A673 (cell line): Measurements from ENCODE around the gene CREB3L1. TPM values are rescaled to one million over a fixed set of nuclear protein-coding genes. Genes with fewer than 3 reads are reported as not detected.

ENCODE experiments used
- BruUV-seq: library from RNA; stranded (reverse); fragments of 400-500 nt; replicated peaks from 2 replicates; lab custom pipeline; 2021; lab: Mats Ljungman, UMichigan
- CTCF ChIA-PET: fragments of 300-600 bp; sonication (Branson Sonifier 250); formaldehyde crosslinking; loops from one replicate; lab custom pipeline; 2022; ENCODE audit warnings: antibody characterized with exemption; lab: Charles Lee
- POLR2A ChIA-PET: fragments of 300-600 bp; sonication (Branson Sonifier 250); formaldehyde crosslinking; loops from one replicate; lab custom pipeline; 2022; ENCODE audit warnings: antibody characterized with exemption; ENCODE audit not compliant: low non-redundant PET; lab: Charles Lee
- DNase-seq: peaks from one replicate; pipeline ENCODE4 v3.0.0-alpha.2; 2015; ENCODE audit warnings: low spot score
- H3K27ac ChIP-seq: fragments of 200-600 bp; sonication (generic); 2 replicates; pipeline ENCODE4 v1.5.1; 2016; ENCODE audit warnings: mixed run types, low read depth, mild to moderate bottlenecking, mixed read lengths, antibody characterized with exemption, low read length; ENCODE audit not compliant: poor library complexity, severe bottlenecking
- H3K27me3 ChIP-seq: fragments of 200-600 bp; sonication (generic); replicated peaks from 2 replicates; pipeline ENCODE4 v1.6.1; 2017; ENCODE audit warnings: mixed run types, low read depth, mild to moderate bottlenecking, mixed read lengths, antibody characterized with exemption, low read length; ENCODE audit not compliant: insufficient read depth, poor library complexity
- H3K36me3 ChIP-seq: fragments of 200-600 bp; sonication (generic); 2 replicates; pipeline ENCODE4 v1.6.1; 2016; ENCODE audit warnings: mixed run types, mild to moderate bottlenecking, mixed read lengths, antibody characterized with exemption, low read length; ENCODE audit not compliant: insufficient read depth, poor library complexity, severe bottlenecking
- H3K4me1 ChIP-seq: fragments of 200-600 bp; sonication (generic); 2 replicates; pipeline ENCODE4 v1.6.1; 2017; ENCODE audit warnings: mixed run types, mild to moderate bottlenecking, mixed read lengths, antibody characterized with exemption, low read length; ENCODE audit not compliant: insufficient read depth, poor library complexity, severe bottlenecking
- H3K4me3 ChIP-seq: fragments of 200-600 bp; sonication (generic); 2 replicates; pipeline ENCODE4 v1.5.1; 2016; ENCODE audit warnings: low read depth, mixed run types, mild to moderate bottlenecking, mixed read lengths, low read length; ENCODE audit not compliant: poor library complexity, severe bottlenecking
- H3K9me3 ChIP-seq: fragments of 200-600 bp; sonication (generic); 2 replicates; pipeline ENCODE4 v1.6.1; 2016; ENCODE audit warnings: mixed run types, low read depth, mild to moderate bottlenecking, mixed read lengths, antibody characterized with exemption, low read length; ENCODE audit not compliant: poor library complexity, severe bottlenecking
- EZH2 ChIP-seq: fragments of 200-600 bp; sonication (generic); IDR thresholded peaks from 2 replicates; pipeline ENCODE4 v1.6.1; 2017; ENCODE audit warnings: borderline replicate concordance, low read depth, mild to moderate bottlenecking, mixed read lengths, antibody characterized with exemption, low read length; ENCODE audit not compliant: poor library complexity, severe bottlenecking
- intact Hi-C: fragments of 100-400 bp; cut with micrococcal nuclease; formaldehyde crosslinking; loops from one replicate; pipeline ENCODE4 v1.10.0; 2022; ENCODE audit not compliant: unreplicated experiment
- total RNA-seq: library from RNA; stranded (reverse); gene quantifications from 2 replicates; pipeline ENCODE4 v1.2.3, GENCODE V29; 2021
- TF ChIP-seq, protein P1 (sequence below): fragments of 300-800, 200-600 bp; sonication (generic); conservative IDR thresholded peaks from 2 replicates; pipeline ENCODE4 v1.5.1; 2017; ENCODE audit warnings: low read depth, mild to moderate bottlenecking, antibody characterized with exemption, low read length, moderate library complexity, mixed read lengths

CREB3L1 gene
- total RNA-seq, 1 experiment from 2014 or later: 3.5 TPM

DNA sequence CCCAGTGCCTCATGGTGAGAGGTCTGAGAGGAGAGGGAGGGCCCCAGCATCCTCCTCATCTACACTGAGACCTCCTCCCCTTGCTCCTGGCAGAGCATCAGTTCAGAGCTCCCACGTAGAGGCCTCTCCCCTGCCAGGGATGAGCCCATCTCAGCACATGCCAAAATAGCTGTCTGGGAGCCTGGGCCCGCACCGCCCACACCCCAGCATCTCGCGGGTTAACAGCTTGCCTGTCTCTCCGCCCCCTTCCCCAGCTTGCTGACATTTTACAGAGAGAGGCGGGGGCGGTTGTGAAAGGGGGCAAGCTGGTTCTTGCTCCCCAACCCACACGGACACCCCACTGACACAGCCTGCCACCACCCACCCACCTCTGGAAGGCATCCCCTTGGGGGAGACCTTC, 76.2 kb downstream of the CREB3L1 start:
- BruUV-seq: no TSS peak
- POLR2A ChIA-PET: interaction anchor here (0.6 kb wide), 1 partner anchor 112 kb away, joined by 10 read pairs; no protein-coding TSS in a partner anchor
- H3K36me3 ChIP-seq: peaks cover 9% of the 10 kb centered on the region

DNA sequence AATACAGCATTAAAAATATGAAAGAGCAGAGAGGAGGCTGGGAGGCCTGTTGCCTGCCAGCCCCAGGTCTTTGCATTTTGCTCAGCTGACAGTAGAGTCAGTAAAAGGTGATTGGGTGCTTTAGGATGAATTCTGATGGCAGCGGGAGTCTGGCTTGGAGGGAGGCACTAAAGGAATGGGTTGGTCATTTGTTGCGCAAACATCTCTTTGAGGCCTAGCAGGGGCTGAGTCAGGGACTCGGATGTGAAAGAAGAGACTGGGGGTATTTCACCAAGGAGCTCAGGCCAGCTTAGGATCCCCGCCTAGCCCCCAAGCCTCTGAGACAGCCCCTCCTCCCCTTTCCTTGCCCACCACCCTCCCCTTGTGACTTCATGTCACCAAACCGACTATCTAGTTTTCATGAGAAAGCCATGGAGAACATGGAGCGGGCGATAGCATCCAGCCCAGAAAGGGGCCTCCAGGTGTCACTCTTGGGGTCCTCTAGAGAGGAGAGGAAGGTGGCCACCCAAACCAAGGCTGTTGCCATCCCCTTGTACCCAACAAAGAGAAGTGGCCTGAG, 79.5 kb downstream of the CREB3L1 start:
- no TSS peak for BruUV-seq
- intact Hi-C loops: no loop called here
- POLR2A ChIA-PET: interaction anchor here (0.7 kb wide), 1 partner anchor 9 kb away, joined by 3 read pairs; no protein-coding TSS in a partner anchor
- Histone ChIP-seq H3K9me3 (no peaks in the 10 kb centered on the region), H3K4me1 (peaks cover 45% of the 10 kb centered on the region), H3K36me3 (peaks cover 9% of the 10 kb centered on the region), H3K4me3 (no peak overlapping the region), H3K27ac (peak overlapping the region; percentile 15), H3K27me3 (no peaks in the 10 kb centered on the region)
- CTCF ChIA-PET: interaction anchor here (0.7 to 1.5 kb wide), 2 partner anchors 10 to 12 kb away, joined by 3 to 5 read pairs; partner anchors contain the start of gene DGKZ
- TF ChIP-seq EZH2: no peak
- TF ChIP-seq, protein P1, sequence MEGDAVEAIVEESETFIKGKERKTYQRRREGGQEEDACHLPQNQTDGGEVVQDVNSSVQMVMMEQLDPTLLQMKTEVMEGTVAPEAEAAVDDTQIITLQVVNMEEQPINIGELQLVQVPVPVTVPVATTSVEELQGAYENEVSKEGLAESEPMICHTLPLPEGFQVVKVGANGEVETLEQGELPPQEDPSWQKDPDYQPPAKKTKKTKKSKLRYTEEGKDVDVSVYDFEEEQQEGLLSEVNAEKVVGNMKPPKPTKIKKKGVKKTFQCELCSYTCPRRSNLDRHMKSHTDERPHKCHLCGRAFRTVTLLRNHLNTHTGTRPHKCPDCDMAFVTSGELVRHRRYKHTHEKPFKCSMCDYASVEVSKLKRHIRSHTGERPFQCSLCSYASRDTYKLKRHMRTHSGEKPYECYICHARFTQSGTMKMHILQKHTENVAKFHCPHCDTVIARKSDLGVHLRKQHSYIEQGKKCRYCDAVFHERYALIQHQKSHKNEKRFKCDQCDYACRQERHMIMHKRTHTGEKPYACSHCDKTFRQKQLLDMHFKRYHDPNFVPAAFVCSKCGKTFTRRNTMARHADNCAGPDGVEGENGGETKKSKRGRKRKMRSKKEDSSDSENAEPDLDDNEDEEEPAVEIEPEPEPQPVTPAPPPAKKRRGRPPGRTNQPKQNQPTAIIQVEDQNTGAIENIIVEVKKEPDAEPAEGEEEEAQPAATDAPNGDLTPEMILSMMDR: no peak
- DNase-seq: peak; percentile 53

More for the DNA sequence above, 76.2 kb downstream of the CREB3L1 start:
- H3K4me1 ChIP-seq: peaks cover 54% of the 10 kb centered on the region
- H3K9me3 ChIP-seq: no peaks in the 10 kb centered on the region
- intact Hi-C loops: no loop called here
- CTCF ChIA-PET: interaction anchor here (1.3 kb wide), 1 partner anchor 35 kb away, joined by 4 read pairs; no protein-coding TSS in a partner anchor
- peak overlapping the region; percentile 45 for H3K27ac ChIP-seq
- no peaks in the 10 kb centered on the region for H3K27me3 ChIP-seq
- peak; percentile 88 for DNase-seq
- TF ChIP-seq EZH2: no peak
- TF ChIP-seq, protein P1: no peak
- H3K4me3 ChIP-seq: no peak overlapping the region

DNA sequence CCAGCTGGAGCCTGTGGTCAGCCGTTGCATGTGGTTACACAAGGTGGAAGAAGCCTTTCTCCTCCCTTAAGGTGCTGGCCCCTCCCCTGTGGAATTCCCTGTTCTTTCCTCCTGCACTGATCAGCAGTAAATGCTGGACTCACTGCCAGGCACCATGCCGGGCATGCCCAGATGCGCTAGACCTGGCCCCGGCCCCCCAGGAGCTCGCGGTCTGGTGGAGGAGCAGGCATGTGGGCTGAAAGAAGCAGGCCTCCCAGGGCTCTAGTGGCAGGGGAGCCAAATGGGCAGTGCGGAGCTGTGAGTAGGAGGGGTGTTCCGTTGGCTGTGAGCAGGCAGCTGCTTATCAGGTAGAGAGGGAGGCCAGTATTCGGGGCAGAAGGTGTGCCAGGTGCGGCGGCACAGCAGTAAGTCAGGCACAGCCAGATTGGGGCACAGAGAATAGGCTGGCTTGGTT, 80.0 kb downstream of the CREB3L1 start:
- peak overlapping the region; percentile 15 for H3K27ac ChIP-seq
- H3K4me3 ChIP-seq: no peak overlapping the region
- TF ChIP-seq EZH2: no peak
- TF ChIP-seq, protein P1: no peak
- BruUV-seq: no TSS peak
- intact Hi-C loops: no loop called here
- H3K36me3 ChIP-seq: peaks cover 9% of the 10 kb centered on the region
- peaks cover 46% of the 10 kb centered on the region for H3K4me1 ChIP-seq
- POLR2A ChIA-PET: interaction anchor here (0.6 kb wide), 1 partner anchor 33 kb away, joined by 6 read pairs; no protein-coding TSS in a partner anchor
- H3K27me3 ChIP-seq: no peaks in the 10 kb centered on the region
- no peaks in the 10 kb centered on the region for H3K9me3 ChIP-seq
- no peak for DNase-seq
- CTCF ChIA-PET: interaction anchor here (0.7 to 1.5 kb wide), 2 partner anchors 10 to 12 kb away, joined by 3 to 5 read pairs; partner anchors contain the start of gene DGKZ
